HEK293 (cell line): ENCODE data around the gene SLC39A11.

ENCODE experiments used
- CTCF ChIA-PET: fragments of 350-600 bp; formaldehyde crosslinking; extraction: SDS; loops from one replicate; lab custom pipeline; 2021; ENCODE audit warnings: antibody characterized with exemption; lab: Yijun Ruan, JAX
- POLR2A ChIA-PET: fragments of 300-600 bp; formaldehyde crosslinking; extraction: SDS; loops from one replicate; lab custom pipeline; 2020; ENCODE audit warnings: antibody characterized with exemption, inconsistent platforms; lab: Yijun Ruan, JAX
- H3K27ac ChIP-seq: fragments of 200-500 bp; sonication (Bioruptor generic); 2 replicates; pipeline ENCODE4 v1.5.1; 2014; ENCODE audit warnings: low read depth, low read length, control low read depth, inconsistent platforms; ENCODE audit errors: extremely low read depth
- H3K36me3 ChIP-seq, 2 experiments: fragments of 200-500 bp in 1 of 2; sonication (Bioruptor generic) in 1 of 2; 1 replicate in 1 of 2; 2 replicates in 1 of 2; pipeline ENCODE4 v1.5.1; 2014 to 2017; ENCODE audit warnings: inconsistent platforms in 2 of 2, low read length in 2 of 2; ENCODE audit not compliant: control insufficient read depth in 2 of 2, insufficient read depth in 1 of 2
- H3K4me1 ChIP-seq: fragments of 200-500 bp; sonication (Bioruptor generic); 2 replicates; pipeline ENCODE4 v1.5.1; 2014; ENCODE audit warnings: mild to moderate bottlenecking, low read length, inconsistent platforms; ENCODE audit not compliant: control insufficient read depth, insufficient read depth
- H3K4me3 ChIP-seq: 2 replicates; pipeline ENCODE4 v1.5.1; 2011; ENCODE audit warnings: low read depth, mild to moderate bottlenecking, control low read depth, low read length, moderate library complexity
- H3K9me3 ChIP-seq: fragments of 200-500 bp; sonication (Bioruptor generic); 2 replicates; pipeline ENCODE4 v1.5.1; 2014; ENCODE audit warnings: low read depth, low read length, inconsistent platforms; ENCODE audit not compliant: control insufficient read depth, insufficient read depth
- FEZF1 ChIP-seq: fragments of 450-650 bp; formaldehyde crosslinking; IDR thresholded peaks from 2 replicates; pipeline ENCODE4 v1.5.1; 2016; ENCODE audit warnings: missing biosample characterization, missing genetic modification characterization
- KLF9 ChIP-seq: fragments of 450-650 bp; formaldehyde crosslinking; IDR thresholded peaks from 2 replicates; pipeline ENCODE4 v1.5.1; 2016; ENCODE audit warnings: missing biosample characterization, missing genetic modification characterization, low read depth
- PRDM10 ChIP-seq: fragments of 450-650 bp; formaldehyde crosslinking; IDR thresholded peaks from 2 replicates; pipeline ENCODE4 v1.5.1; 2016; ENCODE audit warnings: missing biosample characterization, missing genetic modification characterization
- SCRT2 ChIP-seq: fragments of 450-650 bp; formaldehyde crosslinking; IDR thresholded peaks from 2 replicates; pipeline ENCODE4 v1.5.1; 2016; ENCODE audit warnings: missing biosample characterization, missing genetic modification characterization
- TSHZ1 ChIP-seq: fragments of 450-650 bp; formaldehyde crosslinking; IDR thresholded peaks from 2 replicates; pipeline ENCODE4 v1.5.1; 2016; ENCODE audit warnings: missing biosample characterization, missing genetic modification characterization, borderline replicate concordance
- YY2 ChIP-seq: fragments of 450-650 bp; formaldehyde crosslinking; IDR thresholded peaks from 2 replicates; pipeline ENCODE4 v1.5.1; 2016; ENCODE audit warnings: missing biosample characterization, missing genetic modification characterization
- ZBTB17 ChIP-seq: fragments of 450-650 bp; formaldehyde crosslinking; IDR thresholded peaks from 2 replicates; pipeline ENCODE4 v1.5.1; 2016; ENCODE audit warnings: missing biosample characterization, missing genetic modification characterization
- ZBTB49 ChIP-seq: fragments of 450-650 bp; formaldehyde crosslinking; IDR thresholded peaks from 2 replicates; pipeline ENCODE4 v1.5.1; 2016; ENCODE audit warnings: missing biosample characterization, missing genetic modification characterization, low read depth
- ZNF132 ChIP-seq: fragments of 450-650 bp; formaldehyde crosslinking; IDR thresholded peaks from 2 replicates; pipeline ENCODE4 v1.5.1; 2017; ENCODE audit warnings: missing biosample characterization, missing genetic modification characterization, borderline replicate concordance
- ZNF211 ChIP-seq: fragments of 450-650 bp; formaldehyde crosslinking; IDR thresholded peaks from 2 replicates; pipeline ENCODE4 v1.5.1; 2016; ENCODE audit warnings: low read depth, missing biosample characterization, missing genetic modification characterization
- ZNF248 ChIP-seq: fragments of 450-650 bp; formaldehyde crosslinking; IDR thresholded peaks from 2 replicates; pipeline ENCODE4 v1.5.1; 2017; ENCODE audit warnings: missing biosample characterization, missing genetic modification characterization
- ZNF280D ChIP-seq: fragments of 450-650 bp; formaldehyde crosslinking; IDR thresholded peaks from 2 replicates; pipeline ENCODE4 v1.5.1; 2016; ENCODE audit warnings: missing biosample characterization, missing genetic modification characterization
- ZNF302 ChIP-seq: fragments of 450-650 bp; formaldehyde crosslinking; IDR thresholded peaks from 2 replicates; pipeline ENCODE4 v1.5.1; 2016; ENCODE audit warnings: missing biosample characterization, missing genetic modification characterization, low read depth
- ZNF449 ChIP-seq: fragments of 450-650 bp; formaldehyde crosslinking; IDR thresholded peaks from 2 replicates; pipeline ENCODE4 v1.5.1; 2017; ENCODE audit warnings: missing biosample characterization, mild to moderate bottlenecking, missing genetic modification characterization, moderate library complexity
- ZNF530 ChIP-seq: fragments of 450-650 bp; formaldehyde crosslinking; IDR thresholded peaks from 2 replicates; pipeline ENCODE4 v1.5.1; 2016; ENCODE audit warnings: low read depth, missing biosample characterization, missing genetic modification characterization
- ZNF585B ChIP-seq: fragments of 450-650 bp; formaldehyde crosslinking; IDR thresholded peaks from 2 replicates; pipeline ENCODE4 v1.5.1; 2016; ENCODE audit warnings: missing biosample characterization, missing genetic modification characterization
- ZNF623 ChIP-seq: fragments of 450-650 bp; formaldehyde crosslinking; IDR thresholded peaks from 2 replicates; pipeline ENCODE4 v1.5.1; 2016; ENCODE audit warnings: missing biosample characterization, missing genetic modification characterization
- ZNF658 ChIP-seq: fragments of 450-650 bp; formaldehyde crosslinking; IDR thresholded peaks from 2 replicates; pipeline ENCODE4; 2016; ENCODE audit warnings: missing biosample characterization, missing genetic modification characterization
- ZNF76 ChIP-seq: fragments of 450-650 bp; formaldehyde crosslinking; IDR thresholded peaks from 2 replicates; pipeline ENCODE4; 2016; ENCODE audit warnings: low read depth, missing biosample characterization, missing genetic modification characterization, borderline replicate concordance
- ZSCAN23 ChIP-seq: fragments of 450-650 bp; formaldehyde crosslinking; IDR thresholded peaks from 2 replicates; pipeline ENCODE4 v1.5.1; 2016; ENCODE audit warnings: missing biosample characterization, missing genetic modification characterization
- ZXDB ChIP-seq: fragments of 450-650 bp; formaldehyde crosslinking; IDR thresholded peaks from 2 replicates; pipeline ENCODE4 v1.5.1; 2016; ENCODE audit warnings: missing biosample characterization, missing genetic modification characterization

SLC39A11 gene

GRCh38 chr17:72702136-72702735 lies 390.3 kb downstream of the SLC39A11 start:
- ChIA-PET POLR2A (no interaction called here), CTCF (interaction anchor here (0.6 to 1.3 kb wide), 5 partner anchors 14 to 1404 kb away, joined by 3 to 6 read pairs (median 4); no protein-coding TSS in a partner anchor)
- Histone ChIP-seq H3K9me3 (no peaks in the 10 kb centered on the region), H3K27ac (no peak overlapping the region), H3K4me1 (peaks cover 3% of the 10 kb centered on the region; the same call in 1 of the 2 replicates), H3K4me3 (no peak overlapping the region), H3K36me3 (no peaks in the 10 kb centered on the region)
- TF ChIP-seq PRDM10 (tag by site-specific recombination) (peak; percentile 29; the same call in 1 of the 2 replicates), ZBTB49 (tag by site-specific recombination) (no peak), ZNF302 (tag by site-specific recombination) (no peak), YY2 (tag by site-specific recombination) (no peak), ZNF658 (tag by site-specific recombination) (no peak), ZNF585B (tag by site-specific recombination) (no peak), ZNF530 (tag by site-specific recombination) (no peak), ZNF76 (tag by site-specific recombination) (no peak), ZNF449 (tag by site-specific recombination) (no peak), KLF9 (tag by site-specific recombination) (no peak), ZBTB17 (tag by site-specific recombination) (no peak), SCRT2 (tag by site-specific recombination) (peak; percentile 30; the same call in 1 of the 2 replicates), ZNF211 (tag by site-specific recombination) (no peak), ZNF248 (no peak), ZSCAN23 (no peak), FEZF1 (tag by site-specific recombination) (no peak), ZXDB (tag by site-specific recombination) (no peak)

- Histone ChIP-seq H3K27ac (no peak overlapping the region), H3K9me3 (no peaks in the 10 kb centered on the region), H3K4me1 (peaks cover 3% of the 10 kb centered on the region; the same call in 1 of the 2 replicates), H3K4me3 (no peak overlapping the region), H3K36me3 (no peaks in the 10 kb centered on the region)
- POLR2A ChIA-PET: interaction anchor here (0.6 kb wide), 1 partner anchor 1589 kb away, joined by 5 read pairs; no protein-coding TSS in a partner anchor
- CTCF ChIA-PET: interaction anchor here (3.9 kb wide), 1 partner anchor 26 kb away, joined by 18 read pairs; no protein-coding TSS in a partner anchor
- TF ChIP-seq ZNF623 (tag by site-specific recombination): no peak
- TF ChIP-seq TSHZ1: no peak
- TF ChIP-seq ZNF132 (tag by site-specific recombination): no peak
- TF ChIP-seq ZNF280D (tag by site-specific recombination): no peak
Observed at GRCh38 chr17:72700226-72700625, 392.3 kb downstream of the SLC39A11 start.
